Panc1 (cell line): ENCODE measurements around the gene TLE3. TPM values are rescaled to one million over a fixed set of nuclear protein-coding genes. Genes with fewer than 3 reads are reported as not detected.

Experiments used
- ATAC-seq: fragments of 200-7000 bp; cut with Tn5 transposase; 2 replicates; pipeline ENCODE4 v1.9.1; 2020; ENCODE audit warnings: mild to moderate bottlenecking, moderate library complexity
- BruUV-seq: library from RNA; stranded (reverse); fragments of 400-500 nt; replicated peaks from 2 replicates; lab custom pipeline; 2021; lab: Mats Ljungman, UMichigan
- CTCF ChIA-PET: fragments of 300-600 bp; sonication (Branson Sonifier 250); formaldehyde crosslinking; loops from one replicate; lab custom pipeline; 2022; ENCODE audit warnings: antibody characterized with exemption; lab: Charles Lee
- POLR2A ChIA-PET: fragments of 300-600 bp; sonication (Branson Sonifier 250); formaldehyde crosslinking; loops from one replicate; lab custom pipeline; 2022; ENCODE audit warnings: antibody characterized with exemption; lab: Charles Lee
- DNase-seq: peaks from one replicate; pipeline ENCODE4 v3.0.0-alpha.2; 2010; ENCODE audit warnings: low read depth, low spot score
- H3K27ac ChIP-seq: 2 replicates; pipeline ENCODE4 v1.5.1; 2011; ENCODE audit warnings: mild to moderate bottlenecking, low read length, inconsistent platforms
- H3K27me3 ChIP-seq: fragments of 200-500 bp; sonication (Bioruptor generic); 2 replicates; pipeline ENCODE4 v1.6.0; 2014; ENCODE audit warnings: low read length, inconsistent platforms; ENCODE audit not compliant: control insufficient read depth, insufficient read depth
- H3K36me3 ChIP-seq: fragments of 200-500 bp; sonication (Bioruptor generic); 2 replicates; pipeline ENCODE4 v1.5.1; 2014; ENCODE audit warnings: inconsistent platforms, mild to moderate bottlenecking, low read length, moderate library complexity; ENCODE audit not compliant: control insufficient read depth, insufficient read depth
- H3K4me1 ChIP-seq: 2 replicates; pipeline ENCODE4 v1.5.1; 2011; ENCODE audit warnings: inconsistent platforms, mild to moderate bottlenecking, low read length, moderate library complexity; ENCODE audit not compliant: control insufficient read depth, insufficient read depth
- H3K4me3 ChIP-seq, 2 experiments: 2 replicates each; pipeline ENCODE4 v1.5.1; 2011 to 2012; ENCODE audit warnings: low read depth in 2 of 2, low read length in 2 of 2, mild to moderate bottlenecking in 2 of 2, inconsistent platforms in 1 of 2, moderate library complexity in 1 of 2
- H3K9me3 ChIP-seq: fragments of 200-500 bp; sonication (Bioruptor generic); 2 replicates; pipeline ENCODE4 v1.5.1; 2014; ENCODE audit warnings: low read depth, mild to moderate bottlenecking, inconsistent platforms, low read length, moderate library complexity; ENCODE audit not compliant: control insufficient read depth, insufficient read depth
- POLR2AphosphoS5 ChIP-seq: IDR thresholded peaks from 2 replicates; pipeline ENCODE4 v1.6.1; 2012; ENCODE audit warnings: mild to moderate bottlenecking, low read depth, low read length, moderate library complexity
- SIN3A ChIP-seq: IDR thresholded peaks from 2 replicates; pipeline ENCODE4 v1.6.1; 2012; ENCODE audit warnings: low read depth, mild to moderate bottlenecking, low read length, moderate library complexity, borderline replicate concordance; ENCODE audit not compliant: insufficient read depth
- TCF7L2 ChIP-seq: IDR thresholded peaks from 2 replicates; pipeline ENCODE4 v1.6.1; 2011; ENCODE audit warnings: mild to moderate bottlenecking, low read depth, low read length, inconsistent platforms
- in situ Hi-C: cut with HindIII; loops from 2 replicates; pipeline ENCODE4 v1.10.0; 2016; ENCODE audit warnings: low sequenced_read_pairs, low pct_unique_long_range_greater_than_20kb
- intact Hi-C: fragments of 100-400 bp; cut with micrococcal nuclease; formaldehyde crosslinking; loops from one replicate; pipeline ENCODE4 v1.10.0; 2022; ENCODE audit not compliant: unreplicated experiment
- total RNA-seq: library from RNA; stranded (reverse); gene quantifications from one replicate; pipeline ENCODE4 v1.2.1, GENCODE V29; 2021; ENCODE audit not compliant: unreplicated experiment
- TF ChIP-seq, protein P1 (sequence below): fragments of 450-650 bp; IDR thresholded peaks from 2 replicates; pipeline ENCODE4 v1.5.1; 2017; ENCODE audit warnings: mild to moderate bottlenecking
- TF ChIP-seq, protein P2 (sequence below), 2 experiments: IDR thresholded peaks; 2 replicates each; pipeline ENCODE4 v1.6.1; 2011 to 2012; ENCODE audit warnings: low read depth in 2 of 2, control low read depth in 1 of 2, low read length in 1 of 2, mild to moderate bottlenecking in 1 of 2, moderate library complexity in 1 of 2; ENCODE audit not compliant: insufficient read depth in 1 of 2

TLE3 gene
- total RNA-seq, 1 experiment from 2014 or later = 132 TPM

DNA sequence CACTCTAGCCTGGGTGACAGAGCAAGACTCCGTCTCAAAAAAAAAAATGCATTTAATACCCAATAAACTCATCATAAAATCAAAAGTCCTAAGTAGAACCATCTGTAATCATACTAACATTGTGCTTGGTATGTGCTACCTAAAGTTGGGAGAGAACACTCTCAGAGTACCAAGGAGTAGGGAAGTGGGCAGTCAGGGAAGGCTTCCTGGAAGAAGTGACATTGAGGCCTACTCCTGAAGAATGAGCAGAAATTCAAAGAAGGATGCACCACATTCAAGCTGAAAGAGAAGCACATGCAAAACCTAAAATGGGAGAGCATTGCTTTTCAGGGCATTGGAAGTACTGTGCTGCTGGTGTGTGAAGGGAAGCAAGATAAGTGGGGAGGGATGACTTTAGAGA, 54.1 kb downstream of the TLE3 start:
- BruUV-seq = no TSS peak
- 0 out of 2 replicates have a peak, but pooled peaks have one; percentile 36 for ATAC-seq

DNA sequence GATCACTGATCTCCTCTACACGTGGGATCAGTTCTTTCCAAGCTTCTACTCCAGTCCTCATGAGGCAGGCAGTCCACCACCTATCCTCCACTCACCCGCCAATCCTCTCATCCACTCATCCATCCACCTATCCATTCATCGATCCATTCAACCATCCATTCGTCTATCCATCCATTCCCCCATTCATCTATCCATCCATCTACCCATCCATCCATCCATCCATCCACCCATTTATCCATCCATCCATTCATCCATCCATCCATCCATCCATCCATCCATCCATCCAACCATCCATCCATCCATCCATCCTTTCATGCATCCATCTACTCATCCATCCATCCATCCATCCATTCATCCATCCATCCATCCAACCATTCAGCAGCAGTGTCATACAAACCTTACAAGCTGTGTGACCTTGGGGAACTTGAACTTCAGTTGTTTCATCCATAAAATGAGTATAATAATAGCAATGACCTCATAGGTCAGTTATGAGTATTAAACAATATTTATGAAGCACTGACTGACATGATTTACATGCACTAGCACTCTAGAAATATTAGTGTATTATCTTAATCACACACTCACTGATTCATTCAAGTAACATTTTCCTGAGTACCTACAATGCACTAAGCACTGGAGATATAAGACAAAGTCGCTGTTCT, 55.0 kb downstream of the TLE3 start:
- H3K27me3 ChIP-seq = no peaks in the 10 kb centered on the region
- intact Hi-C loops (no loop called here), in situ Hi-C loops (no loop called here)
- H3K9me3 ChIP-seq = no peaks in the 10 kb centered on the region
- DNase-seq (no peak), ATAC-seq (no peak)
- TF ChIP-seq SIN3A = no peak
- TF ChIP-seq, protein P1, sequence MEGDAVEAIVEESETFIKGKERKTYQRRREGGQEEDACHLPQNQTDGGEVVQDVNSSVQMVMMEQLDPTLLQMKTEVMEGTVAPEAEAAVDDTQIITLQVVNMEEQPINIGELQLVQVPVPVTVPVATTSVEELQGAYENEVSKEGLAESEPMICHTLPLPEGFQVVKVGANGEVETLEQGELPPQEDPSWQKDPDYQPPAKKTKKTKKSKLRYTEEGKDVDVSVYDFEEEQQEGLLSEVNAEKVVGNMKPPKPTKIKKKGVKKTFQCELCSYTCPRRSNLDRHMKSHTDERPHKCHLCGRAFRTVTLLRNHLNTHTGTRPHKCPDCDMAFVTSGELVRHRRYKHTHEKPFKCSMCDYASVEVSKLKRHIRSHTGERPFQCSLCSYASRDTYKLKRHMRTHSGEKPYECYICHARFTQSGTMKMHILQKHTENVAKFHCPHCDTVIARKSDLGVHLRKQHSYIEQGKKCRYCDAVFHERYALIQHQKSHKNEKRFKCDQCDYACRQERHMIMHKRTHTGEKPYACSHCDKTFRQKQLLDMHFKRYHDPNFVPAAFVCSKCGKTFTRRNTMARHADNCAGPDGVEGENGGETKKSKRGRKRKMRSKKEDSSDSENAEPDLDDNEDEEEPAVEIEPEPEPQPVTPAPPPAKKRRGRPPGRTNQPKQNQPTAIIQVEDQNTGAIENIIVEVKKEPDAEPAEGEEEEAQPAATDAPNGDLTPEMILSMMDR = no peak
- TF ChIP-seq POLR2AphosphoS5 = no peak
- no peak for TF ChIP-seq TCF7L2
- TF ChIP-seq, protein P2, sequence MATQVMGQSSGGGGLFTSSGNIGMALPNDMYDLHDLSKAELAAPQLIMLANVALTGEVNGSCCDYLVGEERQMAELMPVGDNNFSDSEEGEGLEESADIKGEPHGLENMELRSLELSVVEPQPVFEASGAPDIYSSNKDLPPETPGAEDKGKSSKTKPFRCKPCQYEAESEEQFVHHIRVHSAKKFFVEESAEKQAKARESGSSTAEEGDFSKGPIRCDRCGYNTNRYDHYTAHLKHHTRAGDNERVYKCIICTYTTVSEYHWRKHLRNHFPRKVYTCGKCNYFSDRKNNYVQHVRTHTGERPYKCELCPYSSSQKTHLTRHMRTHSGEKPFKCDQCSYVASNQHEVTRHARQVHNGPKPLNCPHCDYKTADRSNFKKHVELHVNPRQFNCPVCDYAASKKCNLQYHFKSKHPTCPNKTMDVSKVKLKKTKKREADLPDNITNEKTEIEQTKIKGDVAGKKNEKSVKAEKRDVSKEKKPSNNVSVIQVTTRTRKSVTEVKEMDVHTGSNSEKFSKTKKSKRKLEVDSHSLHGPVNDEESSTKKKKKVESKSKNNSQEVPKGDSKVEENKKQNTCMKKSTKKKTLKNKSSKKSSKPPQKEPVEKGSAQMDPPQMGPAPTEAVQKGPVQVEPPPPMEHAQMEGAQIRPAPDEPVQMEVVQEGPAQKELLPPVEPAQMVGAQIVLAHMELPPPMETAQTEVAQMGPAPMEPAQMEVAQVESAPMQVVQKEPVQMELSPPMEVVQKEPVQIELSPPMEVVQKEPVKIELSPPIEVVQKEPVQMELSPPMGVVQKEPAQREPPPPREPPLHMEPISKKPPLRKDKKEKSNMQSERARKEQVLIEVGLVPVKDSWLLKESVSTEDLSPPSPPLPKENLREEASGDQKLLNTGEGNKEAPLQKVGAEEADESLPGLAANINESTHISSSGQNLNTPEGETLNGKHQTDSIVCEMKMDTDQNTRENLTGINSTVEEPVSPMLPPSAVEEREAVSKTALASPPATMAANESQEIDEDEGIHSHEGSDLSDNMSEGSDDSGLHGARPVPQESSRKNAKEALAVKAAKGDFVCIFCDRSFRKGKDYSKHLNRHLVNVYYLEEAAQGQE (IDR thresholded peaks at IDR 0.05; ENCODE audit: insufficient read depth in 1 of 2, low read depth in 2 of 2, low read length in 1 of 2) = no peak
- H3K27ac ChIP-seq = no peak overlapping the region
- CTCF ChIA-PET = no interaction called here
- H3K4me1 ChIP-seq = no peaks in the 10 kb centered on the region
- H3K4me3 ChIP-seq = no peak overlapping the region
- no TSS peak for BruUV-seq
- H3K36me3 ChIP-seq = no peaks in the 10 kb centered on the region
- POLR2A ChIA-PET = no interaction called here

More for the DNA sequence above, 54.1 kb downstream of the TLE3 start:
- TF ChIP-seq, protein P2 (IDR thresholded peaks at IDR 0.05; ENCODE audit: insufficient read depth in 1 of 2, low read depth in 2 of 2, low read length in 1 of 2) = no peak
- TF ChIP-seq POLR2AphosphoS5 (no peak), SIN3A (no peak), TCF7L2 (no peak)
- TF ChIP-seq, protein P1 = no peak
- in situ Hi-C loops = no loop called here
- H3K9me3 ChIP-seq = no peaks in the 10 kb centered on the region
- no peaks in the 10 kb centered on the region for H3K4me1 ChIP-seq
- no peaks in the 10 kb centered on the region for H3K27me3 ChIP-seq
- no peak for DNase-seq
- intact Hi-C loops = no loop called here
- no peaks in the 10 kb centered on the region for H3K36me3 ChIP-seq
- H3K27ac ChIP-seq = no peak overlapping the region
- ChIA-PET CTCF (no interaction called here), POLR2A (no interaction called here)
- no peak overlapping the region for H3K4me3 ChIP-seq
